HG02943 (cell line): ENCODE results near the gene SLC30A2.
A peak's percentile ranks its signal among the peaks of the same experiment; 100 is the strongest.

Experiments
- ATAC-seq: cut with Tn5 transposase; IDR thresholded peaks from one replicate; pipeline ENCODE4 v1.9.1; 2021; ENCODE audit warnings: mild to moderate bottlenecking, low read depth, moderate library complexity; ENCODE audit not compliant: unreplicated experiment

Gene SLC30A2

GRCh38 chr1:26043765-26044164 lies 2.2 kb downstream of the SLC30A2 start:
- ATAC-seq = no peak

- ATAC-seq = no peak
Measured at GRCh38 chr1:26041978-26042377, 3.9 kb downstream of the SLC30A2 start.

DNA sequence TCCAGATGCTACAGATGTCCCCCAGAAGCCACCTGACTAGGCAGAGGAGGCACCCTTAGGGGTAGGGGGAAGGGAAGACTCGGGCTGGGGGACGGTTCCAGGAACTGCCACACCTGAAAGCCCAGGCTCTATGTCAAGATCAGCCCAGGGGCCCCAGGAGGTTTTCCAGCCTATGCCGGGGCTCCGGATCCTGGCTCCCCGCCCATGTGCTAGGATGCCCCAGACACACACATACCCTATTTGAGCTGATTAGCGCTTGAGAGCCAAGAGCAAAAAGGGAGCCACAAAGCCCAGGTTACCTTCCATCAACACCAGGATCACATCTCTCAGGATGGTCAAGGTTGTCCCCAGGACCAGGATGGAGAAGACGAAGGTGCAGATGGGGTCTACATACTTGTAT lies 4.5 kb downstream of the SLC30A2 start:
- ATAC-seq = no peak

GRCh38 chr1:26038904-26039303 lies 7.0 kb downstream of the SLC30A2 start:
- no peak for ATAC-seq

GRCh38 chr1:26038477-26038876 lies 7.4 kb downstream of the SLC30A2 start:
- no peak for ATAC-seq

- no peak for ATAC-seq
Measured at GRCh38 chr1:26037904-26038303, 8.0 kb downstream of the SLC30A2 start.

GRCh38 chr1:26036756-26037281 lies 9.1 kb downstream of the SLC30A2 start:
- ATAC-seq = no peak

DNA sequence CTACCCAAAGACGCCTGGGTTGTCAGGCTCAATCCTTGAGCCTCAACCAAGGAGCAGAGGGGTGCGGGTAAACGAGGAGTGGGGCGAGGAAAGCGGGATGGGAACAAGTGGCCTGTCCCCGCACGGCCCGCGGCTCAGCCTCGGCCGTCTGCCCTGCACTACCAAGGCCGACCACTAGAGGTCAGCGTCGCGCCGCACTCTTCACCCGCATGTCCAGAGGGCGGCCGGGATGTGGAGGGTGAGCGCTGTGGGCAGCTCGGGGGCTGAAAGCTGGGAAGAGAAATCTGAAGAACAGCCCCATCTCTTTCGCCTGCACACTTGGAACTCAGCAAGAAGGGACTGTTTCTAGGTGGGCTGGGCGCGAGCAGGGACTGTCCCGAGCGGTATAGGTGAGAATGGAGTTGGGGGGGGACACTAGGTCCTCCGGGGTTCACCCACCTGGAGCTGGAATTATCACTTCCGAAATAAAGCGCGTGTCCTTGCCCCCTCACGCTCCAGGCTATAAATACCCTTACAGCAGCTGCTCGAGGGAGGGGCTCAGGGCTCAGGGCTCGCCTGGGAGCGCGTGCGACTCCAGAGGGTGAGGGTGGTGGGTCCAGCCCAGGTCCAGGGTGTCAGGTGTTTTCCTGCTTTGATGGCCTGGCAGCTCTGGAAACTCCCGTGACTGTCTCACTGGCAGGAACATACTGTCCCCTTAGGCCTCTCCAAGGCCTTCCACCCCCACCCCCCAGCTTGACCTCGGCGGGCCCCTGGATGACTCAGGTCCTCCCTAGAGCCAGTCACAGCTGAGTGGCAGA lies 9.8 kb downstream of the SLC30A2 start:
- ATAC-seq = peak; percentile 73

DNA sequence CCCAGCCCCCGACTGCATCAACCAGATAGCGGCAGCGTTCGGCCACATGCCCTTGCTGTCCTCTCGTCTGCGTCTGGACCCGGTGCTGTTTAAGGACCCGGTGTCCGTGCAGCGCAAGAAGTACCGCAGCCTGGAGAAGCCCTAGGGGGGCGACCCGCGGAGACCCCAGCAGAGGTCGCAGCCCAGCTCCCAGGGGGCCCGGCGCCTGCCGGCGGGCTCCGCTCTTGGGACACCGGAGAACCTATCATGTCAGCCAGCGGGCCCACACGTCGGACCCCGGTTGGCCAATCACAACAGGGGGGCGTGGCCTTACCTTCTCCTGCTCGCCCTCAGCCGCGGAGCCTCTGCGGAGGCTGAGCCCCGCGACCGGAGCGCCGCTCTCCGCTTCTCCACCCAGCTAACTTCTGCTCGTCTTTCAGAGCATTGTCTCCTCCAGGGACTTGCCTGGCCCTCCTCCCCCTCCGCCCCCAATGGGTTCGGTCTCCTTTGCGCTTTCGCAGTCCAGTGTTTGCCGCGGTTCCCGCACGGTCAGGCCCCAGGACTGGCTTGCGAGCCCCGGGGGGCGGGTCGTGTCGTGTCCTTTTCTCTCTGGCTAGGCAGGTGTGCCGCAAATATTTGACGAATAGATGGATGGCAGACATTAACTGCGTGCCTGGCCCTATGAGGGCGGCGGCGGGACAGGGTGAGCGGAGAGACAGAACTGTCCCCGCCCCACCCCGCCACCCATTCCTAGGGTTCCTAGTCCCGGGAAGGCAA lies 10.5 kb downstream of the SLC30A2 start:
- ATAC-seq = peak; percentile 76

GRCh38 chr1:26034504-26035202 lies 11.3 kb downstream of the SLC30A2 start:
- ATAC-seq = no peak

DNA sequence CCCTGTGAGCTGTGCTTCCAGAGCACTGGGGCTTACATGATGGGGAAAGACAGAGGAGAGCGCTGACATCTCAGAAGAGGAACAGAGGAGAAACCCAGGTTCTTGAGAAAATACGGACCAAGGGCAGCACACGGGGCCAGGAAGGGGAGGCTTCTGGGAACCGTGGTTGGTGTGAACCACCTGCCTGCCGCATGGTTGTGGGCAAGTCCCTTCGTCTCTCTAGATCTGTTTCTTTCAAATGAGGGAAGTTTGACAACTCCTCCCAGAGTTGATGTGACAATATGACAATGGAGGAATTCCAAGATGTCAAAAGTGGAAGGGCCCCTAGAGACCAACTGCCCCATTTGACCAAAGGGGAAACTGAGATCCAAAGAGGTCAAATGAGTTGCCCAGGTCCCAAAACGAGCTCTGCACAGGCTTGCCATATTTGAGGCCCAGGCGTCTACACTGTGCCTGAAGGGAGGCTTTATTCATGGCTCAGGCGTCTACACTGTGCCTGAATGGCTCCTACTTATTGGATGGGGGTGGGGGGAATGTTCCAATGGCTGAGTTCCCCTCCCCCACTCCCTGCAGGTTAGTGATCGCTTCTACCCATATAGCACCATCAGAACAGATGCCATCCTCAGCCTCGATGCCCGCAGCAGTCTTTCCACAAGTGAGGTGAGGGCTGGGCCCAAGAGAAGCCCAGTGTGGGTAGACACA lies 13.1 kb downstream of the SLC30A2 start:
- ATAC-seq = no peak

GRCh38 chr1:26031611-26032220 lies 14.2 kb downstream of the SLC30A2 start:
- no peak for ATAC-seq

- no peak for ATAC-seq
Measured at GRCh38 chr1:26031196-26031595, 14.7 kb downstream of the SLC30A2 start.

DNA sequence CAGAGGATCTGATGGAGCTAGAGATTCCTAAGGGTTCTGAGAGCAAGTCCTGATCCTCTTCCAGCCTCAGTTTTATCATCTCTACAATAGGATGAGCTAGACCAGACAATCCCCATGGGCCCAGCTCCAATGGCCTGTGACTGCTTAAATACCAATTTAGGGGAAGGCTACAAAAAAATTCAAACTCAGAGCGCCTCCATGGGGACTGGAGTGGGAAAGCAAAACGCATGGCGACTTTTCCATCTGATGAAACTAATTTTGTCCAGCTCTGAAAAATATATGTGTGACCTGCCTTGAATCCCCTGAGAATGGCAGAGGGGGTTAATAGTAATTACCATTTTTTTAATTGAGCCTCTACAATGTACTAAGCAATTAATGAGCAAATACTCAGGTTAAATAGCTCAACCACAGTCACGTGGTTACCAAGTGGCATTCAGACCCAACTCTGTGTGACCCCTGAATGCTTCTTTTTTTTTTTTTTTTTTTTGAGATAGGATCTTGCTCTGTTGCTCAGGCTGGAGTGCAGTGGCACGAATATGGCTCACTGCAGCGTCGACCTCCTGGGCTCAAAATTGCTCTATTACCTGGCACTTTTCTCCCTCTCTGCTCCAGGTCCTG lies 15.9 kb downstream of the SLC30A2 start:
- ATAC-seq = no peak

DNA sequence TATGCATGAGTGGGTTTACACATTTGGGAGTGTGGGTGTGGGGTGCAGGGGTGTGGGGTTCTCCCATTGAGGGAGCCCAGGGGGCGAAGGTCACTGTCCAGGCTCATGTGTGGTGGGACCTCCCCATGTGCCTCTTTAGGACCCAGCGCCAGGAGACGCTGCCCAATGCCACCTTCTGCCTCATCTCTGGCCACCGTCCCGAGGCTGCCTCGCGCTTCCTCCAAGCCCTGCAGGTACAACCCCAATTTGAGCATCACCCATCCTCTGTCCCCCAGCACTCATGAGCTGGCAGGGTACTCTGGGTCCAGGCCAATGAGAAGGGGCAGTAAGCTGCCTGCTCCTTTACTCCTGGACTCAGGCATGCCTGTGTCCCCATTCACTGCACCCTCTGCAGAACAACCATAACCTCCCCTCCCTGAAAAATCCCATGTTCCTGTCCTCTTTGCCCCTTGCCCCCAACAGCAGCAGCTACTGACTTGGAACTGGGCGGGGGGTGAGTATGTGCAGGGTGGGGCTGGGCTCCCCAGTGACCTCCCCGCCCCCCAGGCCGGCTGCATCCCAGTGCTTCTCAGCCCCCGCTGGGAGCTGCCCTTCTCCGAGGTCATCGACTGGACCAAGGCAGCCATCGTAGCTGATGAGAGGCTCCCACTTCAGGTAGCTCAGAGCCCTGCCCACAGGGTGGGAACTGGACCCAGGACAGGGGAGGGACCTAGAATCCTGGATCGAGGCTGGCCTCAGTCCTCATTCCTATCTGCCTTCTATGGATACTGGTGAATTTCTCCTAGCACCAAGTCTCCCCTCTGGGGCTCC lies 16.7 kb downstream of the SLC30A2 start:
- no peak for ATAC-seq

- no peak for ATAC-seq
Measured at GRCh38 chr1:26028490-26028980, 17.4 kb downstream of the SLC30A2 start.

DNA sequence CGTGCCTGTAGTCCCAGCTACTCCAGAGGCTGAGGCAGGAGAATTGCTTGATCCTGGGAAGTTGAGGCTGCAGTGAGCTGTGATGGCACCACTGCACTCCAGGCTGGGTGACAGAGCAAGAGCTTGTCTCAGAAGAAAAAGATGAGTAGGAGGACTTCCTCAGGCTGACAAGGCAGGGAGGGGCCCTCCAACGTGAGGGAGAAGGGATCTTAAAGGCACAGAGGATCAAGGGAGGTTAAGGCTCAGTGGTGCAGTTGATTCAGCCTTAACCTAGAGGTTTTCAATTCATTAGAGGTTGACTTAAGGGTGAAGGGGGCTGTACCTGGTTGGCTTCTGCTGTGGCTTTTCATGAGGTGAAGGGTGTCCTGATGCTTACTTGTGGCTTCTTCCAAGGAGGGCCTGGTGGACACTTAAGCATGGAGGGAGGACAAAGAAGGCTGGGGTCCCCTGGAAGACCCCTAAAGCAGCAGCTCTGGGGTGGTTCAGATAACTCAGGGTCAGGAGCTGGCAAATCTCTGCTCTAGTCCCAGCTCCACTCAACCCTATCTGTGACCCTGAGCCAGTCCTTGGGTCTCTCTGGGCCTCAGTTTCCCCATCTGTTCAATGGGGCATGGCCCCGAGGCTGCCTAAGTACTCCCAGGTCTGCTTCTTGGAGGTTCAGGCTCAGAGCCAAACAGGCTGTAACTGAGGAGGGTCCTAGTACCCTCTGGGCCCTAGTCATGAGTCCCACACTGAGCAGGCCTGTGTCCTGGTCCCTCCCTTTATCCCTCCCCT lies 18.0 kb downstream of the SLC30A2 start:
- no peak for ATAC-seq

DNA sequence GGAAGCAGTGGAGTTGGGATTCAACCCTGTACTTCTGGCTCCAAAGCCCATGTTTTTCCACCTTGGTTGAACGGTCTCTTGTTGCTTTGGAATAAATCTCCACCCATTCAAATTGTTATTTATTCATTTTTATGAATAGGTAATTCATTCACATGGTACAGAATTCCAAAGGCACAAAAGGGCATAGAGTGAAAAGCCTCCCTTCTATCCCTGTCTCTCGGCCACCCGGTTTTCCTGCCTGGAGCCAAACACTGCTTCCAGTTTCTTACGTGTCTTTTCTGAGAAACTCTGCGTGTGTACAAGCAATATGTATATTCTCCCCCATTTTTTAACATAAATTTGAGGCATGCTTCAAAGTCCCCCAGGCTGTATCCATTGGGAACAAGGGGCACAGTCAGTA lies 20.4 kb downstream of the SLC30A2 start:
- ATAC-seq = no peak
